HG02938 (cell line): ENCODE measurements around the gene DEPDC7.
"Not testable (repeated sequence)": the region's sequence is repeated elsewhere in the genome, so short reads cannot be mapped to it uniquely, and the experiment has no call there.

Experiments
- ATAC-seq: cut with Tn5 transposase; IDR thresholded peaks from one replicate; pipeline ENCODE4 v1.9.1; 2021; ENCODE audit warnings: mild to moderate bottlenecking, moderate library complexity; ENCODE audit not compliant: unreplicated experiment

DEPDC7 gene

GRCh38 chr11:33021937-33022336 lies 6.3 kb downstream of the DEPDC7 start:
- no peak for ATAC-seq

DNA sequence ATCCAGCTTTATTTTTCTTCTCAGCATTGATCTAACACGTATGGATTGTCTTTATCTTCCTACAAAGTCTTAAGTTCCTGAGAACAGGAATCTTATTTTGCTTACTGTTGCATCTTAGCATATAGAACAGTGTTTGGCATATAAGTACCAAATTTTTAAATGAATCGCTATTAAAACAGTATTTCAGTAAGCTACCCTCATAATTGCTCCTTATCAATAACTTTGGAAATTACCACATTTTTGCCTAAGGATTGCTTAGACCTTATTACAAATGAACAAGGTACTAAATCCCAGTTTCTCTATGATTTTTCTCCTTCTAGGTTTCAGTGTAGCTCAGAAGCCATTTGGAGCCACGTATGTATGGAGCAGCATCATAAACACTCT lies 9.7 kb downstream of the DEPDC7 start:
- ATAC-seq, result no peak

DNA sequence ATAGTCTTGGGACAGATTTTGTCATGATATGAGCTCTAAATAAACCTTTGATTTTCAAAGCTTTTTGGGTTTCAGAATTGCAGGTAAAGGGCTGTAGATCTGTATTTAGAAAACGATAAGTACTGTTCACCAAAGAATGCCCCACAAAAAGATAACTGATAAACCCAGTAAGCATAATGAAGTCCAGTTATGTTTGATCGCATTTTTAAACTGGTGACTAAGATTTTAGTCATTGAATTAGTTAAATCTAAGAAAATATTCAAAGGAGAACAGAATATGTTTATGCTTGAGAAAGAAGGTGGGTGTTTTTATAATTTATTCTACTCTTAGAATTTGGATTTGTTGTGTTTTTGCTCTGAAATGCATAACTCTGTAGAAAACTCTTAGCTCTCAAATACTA lies 11.6 kb downstream of the DEPDC7 start:
- no peak for ATAC-seq

DNA sequence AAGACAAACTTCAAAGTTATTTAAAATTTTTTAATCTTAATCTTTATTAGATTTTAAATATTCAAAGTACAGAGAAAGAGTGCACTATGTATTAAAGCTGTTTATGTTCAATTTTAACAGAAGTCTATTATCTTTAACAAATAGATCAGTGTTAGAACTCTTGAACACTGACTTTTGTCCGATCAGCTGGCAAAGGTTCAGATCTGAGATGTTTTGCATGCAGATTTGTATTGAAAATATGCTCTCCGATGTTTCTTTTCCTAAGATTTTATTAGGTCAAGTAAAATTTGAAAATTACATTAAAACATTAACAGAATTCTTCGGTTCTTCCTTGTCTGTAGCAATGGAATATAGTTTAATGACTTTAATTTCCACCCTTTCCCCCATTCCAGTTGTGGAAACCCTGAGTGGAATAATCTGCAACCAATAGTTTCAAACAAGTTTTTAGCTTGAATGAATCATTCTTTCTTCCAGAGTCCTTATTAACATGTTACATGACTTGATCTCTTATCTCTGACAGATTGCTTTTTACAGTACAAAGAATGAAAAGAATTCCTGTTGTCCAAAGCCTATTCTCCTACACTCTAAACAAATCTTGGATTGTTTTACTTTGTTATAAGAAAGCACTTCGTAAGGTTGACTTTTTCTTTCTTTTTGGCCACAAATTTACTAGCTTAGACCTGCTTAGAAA lies 12.3 kb downstream of the DEPDC7 start:
- no peak for ATAC-seq

GRCh38 chr11:33028537-33028914 lies 12.8 kb downstream of the DEPDC7 start:
- ATAC-seq, result no peak

- not testable (repeated sequence) for ATAC-seq
Observed at GRCh38 chr11:33029218-33029617, 13.5 kb downstream of the DEPDC7 start.

- no peak for ATAC-seq
Observed at GRCh38 chr11:33033493-33033892, 17.8 kb downstream of the DEPDC7 start.

DNA sequence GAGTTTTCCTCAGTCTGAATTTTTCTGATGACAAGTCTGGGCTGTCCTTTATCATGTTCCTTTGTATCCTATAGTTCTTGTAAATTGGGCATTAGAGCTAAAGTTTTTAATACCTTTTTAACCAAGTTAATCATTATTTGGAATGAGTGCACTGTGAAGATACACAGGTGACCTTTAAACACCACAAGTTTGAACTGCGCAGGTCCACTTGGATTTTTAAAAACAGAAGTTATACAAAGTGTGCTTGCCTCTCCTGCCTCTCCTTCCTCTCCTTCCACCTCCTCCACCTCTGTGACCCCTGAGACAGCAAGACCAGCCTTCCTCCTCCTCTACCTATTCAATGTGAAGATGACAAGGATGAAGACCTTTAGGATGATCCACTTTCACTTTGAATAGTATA lies 19.3 kb downstream of the DEPDC7 start:
- no peak for ATAC-seq

DNA sequence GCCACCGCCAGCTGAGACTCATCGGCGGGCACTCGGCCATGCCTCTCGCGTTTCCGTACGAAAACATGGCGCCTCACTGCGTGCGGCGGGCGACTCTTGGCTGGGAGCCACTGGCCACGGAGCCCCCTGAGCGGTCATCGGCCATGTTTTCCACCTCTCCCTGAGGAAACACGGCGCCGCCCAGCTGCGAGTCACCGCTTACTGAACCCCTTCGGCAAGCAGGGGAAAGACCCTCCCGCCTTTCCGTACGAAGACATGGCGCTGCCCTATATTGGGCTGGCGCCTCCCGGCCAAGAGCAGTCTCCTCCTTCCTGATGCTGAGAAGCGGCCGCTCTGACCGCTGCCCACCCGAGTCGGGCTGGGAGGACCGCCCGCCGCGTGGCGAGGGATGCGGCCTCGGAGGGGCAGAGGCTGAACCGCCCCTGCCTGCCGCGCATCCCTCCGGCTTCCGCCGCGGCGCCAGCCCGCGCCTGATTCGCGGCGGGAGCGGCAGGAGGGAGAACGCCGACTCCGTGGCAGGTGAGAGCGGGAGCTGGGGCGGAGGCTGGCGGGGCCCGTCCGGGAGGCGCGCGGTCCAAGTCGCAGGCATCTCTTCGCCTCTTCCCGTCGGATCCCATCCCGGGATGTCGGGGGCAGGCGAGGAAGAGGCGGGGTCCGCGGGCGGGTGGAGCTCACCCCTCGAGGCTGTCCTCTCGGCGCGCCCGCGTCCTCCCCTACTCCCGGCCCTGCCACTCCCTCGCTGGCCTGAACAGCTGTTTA lies 23.8 kb downstream of the DEPDC7 start, which contains the start of gene TCP11L1:
Gene TCP11L1, plus strand, starts transcription at position 299 of the 759 bp plus-strand sequence. CDS start 4,202 bp downstream, outside the sequence.
- ATAC-seq, result peak; percentile 75

DNA sequence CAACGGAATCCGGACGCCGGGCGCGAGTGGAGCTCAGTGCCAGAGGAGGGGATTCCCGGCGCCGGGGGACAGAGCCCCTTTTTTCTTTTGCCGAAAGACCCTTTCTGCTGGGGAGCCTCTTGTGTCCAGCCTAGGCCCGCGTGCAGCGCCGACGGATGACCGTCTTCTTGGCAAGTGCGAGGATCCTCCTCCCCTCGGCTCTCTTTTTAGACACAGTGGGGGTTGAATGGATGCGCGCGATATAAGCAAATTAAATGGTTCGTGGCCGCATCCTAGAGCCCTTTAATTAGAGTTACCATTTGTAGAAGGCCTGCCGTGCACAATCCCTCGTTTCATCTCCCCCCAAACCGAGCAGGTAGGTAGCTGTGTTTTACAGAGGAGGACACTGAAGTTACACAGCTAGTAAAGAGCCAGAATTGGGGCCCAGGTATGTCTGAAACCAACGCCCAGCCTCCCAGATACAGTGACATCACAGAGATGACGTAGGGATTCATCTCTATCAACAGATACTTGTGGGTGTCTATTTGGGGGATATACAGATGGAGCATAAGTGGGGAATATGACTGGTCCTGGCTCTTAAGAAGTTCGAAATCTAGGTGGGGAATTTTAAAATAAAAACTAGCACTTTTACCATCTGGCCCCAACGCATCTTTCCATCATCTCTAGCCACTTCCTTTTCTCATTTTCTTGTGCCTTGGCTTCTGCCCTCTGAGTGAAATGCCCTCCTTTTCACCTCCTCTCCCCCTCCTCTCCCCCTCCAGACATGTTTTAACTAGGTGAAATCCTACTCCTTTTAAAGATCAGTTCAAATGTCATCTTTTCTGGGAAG lies 24.6 kb downstream of the DEPDC7 start:
- ATAC-seq, result peak; percentile 28

DNA sequence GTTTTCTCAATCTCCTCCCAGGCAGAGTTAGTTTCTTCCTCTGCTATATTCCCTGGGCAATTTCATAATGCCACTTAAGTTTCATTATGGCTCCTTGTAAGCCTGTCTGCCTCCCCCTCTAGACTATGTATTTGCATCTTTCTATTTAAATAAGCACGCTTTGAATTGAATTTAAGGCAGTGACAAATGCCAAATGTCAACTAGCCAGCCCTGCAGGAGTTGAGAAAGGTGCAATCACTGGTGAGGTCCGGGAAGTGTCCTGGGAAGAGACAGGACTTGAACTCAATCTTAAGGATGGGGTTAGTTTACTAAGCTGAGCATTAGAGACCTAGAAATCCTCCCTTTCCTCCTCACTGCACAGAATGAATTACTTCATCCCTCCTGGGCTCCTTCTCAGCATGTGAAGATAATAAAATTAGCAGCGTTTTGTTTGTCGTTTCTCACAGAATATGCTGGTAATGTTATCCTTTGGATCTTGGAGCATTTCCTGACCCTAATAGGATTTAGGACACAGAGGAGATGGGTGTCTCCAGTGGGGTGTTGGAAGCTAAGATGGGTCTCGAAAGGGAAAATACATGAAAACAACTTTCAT lies 25.3 kb downstream of the DEPDC7 start:
- ATAC-seq, result no peak

GRCh38 chr11:33043221-33043830 lies 27.6 kb downstream of the DEPDC7 start:
- ATAC-seq, result no peak

DNA sequence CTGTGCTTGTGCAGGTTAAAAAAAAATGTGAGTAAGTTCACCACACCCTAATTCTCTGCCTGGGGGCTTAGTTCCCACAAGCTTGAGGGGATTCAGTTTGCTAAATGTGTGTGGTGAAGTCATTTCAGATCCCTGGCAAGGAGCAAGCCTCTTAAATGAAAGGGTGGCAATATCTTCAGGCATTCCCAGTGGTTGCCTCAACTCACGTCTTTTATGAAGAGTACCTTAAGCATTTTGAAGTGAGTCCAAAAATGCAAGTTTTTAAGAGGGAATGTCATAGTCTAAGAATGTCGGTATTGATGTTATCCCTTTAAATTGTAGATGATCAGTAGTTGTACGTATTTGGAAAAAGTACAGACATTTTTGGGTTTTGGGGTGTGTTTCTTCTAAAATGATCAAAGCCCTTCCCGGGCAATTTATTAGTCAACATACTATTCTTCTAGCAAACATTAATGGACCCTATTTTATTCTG lies 28.6 kb downstream of the DEPDC7 start:
- no peak for ATAC-seq

- no peak for ATAC-seq
Observed at GRCh38 chr11:33045551-33046255, 30.0 kb downstream of the DEPDC7 start.

DNA sequence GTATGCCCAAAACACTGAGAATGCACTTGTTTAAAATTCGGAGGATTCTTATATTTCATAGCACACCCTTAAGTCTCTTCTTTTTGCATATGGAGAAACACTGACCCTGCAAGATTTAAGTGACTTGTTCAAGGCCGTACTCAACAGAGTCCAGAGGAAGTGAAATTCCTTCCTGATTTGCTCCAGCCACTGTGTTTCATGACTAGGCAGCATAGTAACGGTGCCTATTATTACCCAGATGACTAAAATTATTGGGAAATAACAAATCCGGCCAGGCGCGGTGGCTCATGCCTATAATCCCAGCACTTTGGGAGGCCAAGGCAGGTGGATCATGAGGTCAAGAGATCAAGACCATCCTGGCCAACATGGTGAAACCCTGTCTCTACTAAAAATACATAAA lies 33.0 kb downstream of the DEPDC7 start:
- ATAC-seq, result not testable (repeated sequence)

- ATAC-seq, result not testable (repeated sequence)
Observed at GRCh38 chr11:33049565-33050408, 34.1 kb downstream of the DEPDC7 start.

- ATAC-seq, result no peak
Observed at GRCh38 chr11:33052231-33052630, 36.6 kb downstream of the DEPDC7 start.

DNA sequence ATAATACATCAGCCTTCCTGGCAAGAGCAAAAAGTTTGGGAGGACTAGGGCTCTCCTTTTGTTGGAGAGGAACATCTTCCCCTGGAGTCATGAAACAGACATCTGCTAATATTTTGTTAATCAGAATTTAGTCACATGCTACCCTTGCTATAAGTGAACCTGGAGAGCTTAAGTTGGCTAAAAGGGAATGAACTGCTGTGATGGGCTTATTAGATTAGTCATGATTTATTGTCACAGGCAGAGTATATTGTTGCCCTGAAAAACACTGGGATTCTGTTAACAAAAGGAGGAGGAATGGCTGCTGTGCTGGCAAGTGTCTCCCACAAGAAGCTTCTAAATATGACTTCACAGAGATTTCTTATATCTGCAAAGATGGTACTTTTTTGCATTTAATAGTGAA lies 39.7 kb downstream of the DEPDC7 start:
- ATAC-seq, result no peak

- ATAC-seq, result no peak
Observed at GRCh38 chr11:33057284-33057683, 41.6 kb downstream of the DEPDC7 start.
